Heart left ventricle (tissue), 16 donors: ENCODE data around the gene TSC22D1. TPM values are rescaled to one million over a fixed set of nuclear protein-coding genes. Genes with fewer than 3 reads are reported as not detected.

Experiments used
- ATAC-seq, 4 donors: fragments of 200-7000 bp; cut with Tn5 transposase; one replicate each; pipeline ENCODE4 v1.9.1; 2020 to 2022; ENCODE audit warnings: moderate library complexity in 4 of 4, mild to moderate bottlenecking in 3 of 4, moderate number of reproducible peaks in 1 of 4
- DNase-seq, 5 donors: peaks; one replicate each; pipeline ENCODE4 v3.0.0-alpha.2; 2020
- H3K27ac ChIP-seq, 12 donors: fragments of 200-600 bp; sonication (generic) in 4 of 12; one replicate each; pipeline versions ENCODE4 v1.5.0 to v1.8.0; 2016 to 2022; ENCODE audit warnings: mild to moderate bottlenecking in 2 of 12
- H3K27me3 ChIP-seq, 9 donors: fragments of 200-600 bp; sonication (generic) in 2 of 9; one replicate each; pipeline versions ENCODE4 v1.5.1 to v1.8.0; 2016 to 2022; ENCODE audit warnings: mild to moderate bottlenecking in 3 of 9
- H3K36me3 ChIP-seq, 9 donors: fragments of 200-600 bp; sonication (generic) in 2 of 9; one replicate each; pipeline versions ENCODE4 v1.5.0 to v1.8.0; 2018 to 2022; ENCODE audit warnings: mild to moderate bottlenecking in 2 of 9
- H3K4me1 ChIP-seq, 12 donors: fragments of 200-600 bp; sonication (generic) in 4 of 12; one replicate each; pipeline versions ENCODE4 v1.5.0 to v1.8.0; 2016 to 2022; ENCODE audit warnings: mild to moderate bottlenecking in 3 of 12
- H3K4me3 ChIP-seq, 12 donors: fragments of 200-600 bp; sonication (generic) in 4 of 12; one replicate each; pipeline versions ENCODE4 v1.5.0 to v1.8.0; 2017 to 2022; ENCODE audit warnings: mild to moderate bottlenecking in 9 of 12, moderate library complexity in 4 of 12
- H3K9me3 ChIP-seq, 12 donors: fragments of 200-600 bp; sonication (generic) in 4 of 12; one replicate each; pipeline versions ENCODE4 v1.5.0 to v1.8.0; 2016 to 2022; ENCODE audit warnings: mild to moderate bottlenecking in 1 of 12
- POLR2A ChIP-seq, 2 donors: fragments of 450-650 bp; IDR thresholded peaks; one replicate each; pipeline ENCODE4 v1.6.1; 2017; ENCODE audit warnings: antibody characterized with exemption in 2 of 2, mild to moderate bottlenecking in 2 of 2, moderate library complexity in 2 of 2
- WGBS, 4 donors: extraction: QIAGEN DNeasy Blood & Tissue Kit in 2 of 4; methylation state at CpG; one replicate each; pipeline versions ENCODE4 v1.1.5 to v1.1.7; 2013 to 2018; 5-methylcytosine and 5-hydroxymethylcytosine counted together
- intact Hi-C, 10 donors: fragments of 100-400 bp; cut with DNase I; formaldehyde crosslinking; loops; one replicate each; pipeline versions ENCODE4 v1.11.1 to v1.14.2; 2022
- polyA plus RNA-seq, 2 donors: library from polyadenylated mRNA; stranded (reverse); fragments of 200-250 nt; gene quantifications; one replicate each; pipeline ENCODE4 v1.2.3, GENCODE V29; 2013
- total RNA-seq, 9 donors: library from RNA; depleted of rRNA in 2 of 9; stranded (reverse); fragments of >200 nt in 2 of 9; fragmentation: NEBNext Ultra II Directional in 3 of 9; extraction: Animal tissue kit (Norgen Biotek cat#: 25700) in 3 of 9; gene quantifications; one replicate each; pipeline versions ENCODE4 v1.1.0 to v1.2.4, GENCODE V29; 2016 to 2023
- TF ChIP-seq, protein P1 (sequence below), 12 donors: fragments of 200-600 bp; sonication (generic) in 4 of 12; IDR thresholded peaks; one replicate each; pipeline versions ENCODE4 v1.5.0 to v1.8.0; 2018 to 2022; ENCODE audit warnings: antibody characterized with exemption in 12 of 12, mild to moderate bottlenecking in 5 of 12
- donor health status: ischemic (EF 13 %, LVEDD 7.1; RV severe dilation, severe dysfunction).
- donor health status: healthy with polysubstance abuse.
- donor health status: DM: no; HTN: yes; CAD: no.
- donor health status: DM: no; HTN: no; CAD: no.
- donor health status: ischemic (EF 25% LVEDD 6.9; RV normal size, moderate dysfunction).
- donor health status: ischemic (EF 25% LVEDD 5.7; RV mildly dilated, moderate dysfunction).
- donor health status: healthy.
- donor health status: DM: yes; HTN: yes; CAD: no.
- donor health status: ischemic (EF 35%, LVEDD 5.7; RV mildly dilated, moderate dysfunction).
- donor health status: nonischemic (EF 11% LVEDD 7.7; RV severe dilation, severe dysfunction).
- donor health status: DM: yes; HTN: yes; CAD: no.
- donor health status: PGD.
- donor health status: ischemic (EF 29% LVEDD 5.4; RV normal size, mild dysfunction).
- donor health status: nonischemic (EF 23%, LVEDD 6.1; RV moderate dilation, normal function).

The TSC22D1 gene
- total and polyA plus RNA-seq, 11 donors: 61.0 to 166 (median 125) TPM

DNA sequence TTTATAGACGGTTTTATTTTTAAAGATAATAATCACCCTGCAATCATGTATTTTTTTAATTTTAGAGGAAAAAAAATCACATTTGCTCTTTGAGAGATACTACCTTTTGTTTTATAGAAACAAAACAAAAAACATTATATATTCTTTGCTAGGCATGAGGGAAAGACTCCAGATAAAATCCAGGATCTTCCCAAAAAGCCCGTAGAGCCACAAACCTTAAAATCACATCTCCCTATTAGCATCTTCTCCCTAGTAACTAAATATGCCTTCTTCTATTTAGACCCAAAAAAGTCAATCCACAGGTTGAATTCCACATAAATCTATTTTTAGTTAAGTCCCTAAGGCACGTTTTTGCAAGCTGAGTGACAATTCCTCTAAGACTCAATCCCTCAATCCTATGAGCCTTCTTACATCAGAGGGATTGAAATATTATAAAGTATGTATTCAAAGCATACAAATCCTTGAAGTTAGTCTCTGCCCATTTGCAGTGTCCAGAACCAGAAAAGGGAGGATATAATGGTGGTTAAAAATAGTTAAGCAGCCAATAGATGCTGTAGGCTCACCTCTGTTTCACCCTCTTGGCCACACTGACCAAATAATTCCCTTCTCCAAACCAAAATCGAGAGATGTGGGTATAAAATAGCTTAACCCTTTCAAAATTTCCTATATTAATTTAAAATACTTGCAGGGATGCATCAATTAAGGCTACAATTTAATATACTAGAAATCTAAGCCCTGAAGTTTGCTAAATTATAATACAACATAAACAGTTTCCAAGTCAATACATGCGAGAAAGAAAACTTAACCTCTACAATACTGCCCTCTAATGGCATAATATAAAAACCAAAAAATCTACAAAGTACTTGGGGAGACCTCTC lies 138.5 kb downstream of the TSC22D1 start:
- WGBS, 4 donors: 1 to 3% (median 2%) methylated on average over 5 of the region's 5 CpGs
- Histone ChIP-seq H3K27me3 (no peaks in the 10 kb centered on the region), H3K27ac (peak overlapping the region; percentile 84 to 99 (median 94)), H3K36me3 (peaks cover 0 to 21% (median 15%) of the 10 kb centered on the region in 9 donors), H3K4me3 (peak overlapping the region; percentile 60 to 87 (median 80)), H3K4me1 (peaks cover 0 to 53% (median 27%) of the 10 kb centered on the region in 12 donors), H3K9me3 (no peaks in the 10 kb centered on the region)
- TF ChIP-seq, protein P1, sequence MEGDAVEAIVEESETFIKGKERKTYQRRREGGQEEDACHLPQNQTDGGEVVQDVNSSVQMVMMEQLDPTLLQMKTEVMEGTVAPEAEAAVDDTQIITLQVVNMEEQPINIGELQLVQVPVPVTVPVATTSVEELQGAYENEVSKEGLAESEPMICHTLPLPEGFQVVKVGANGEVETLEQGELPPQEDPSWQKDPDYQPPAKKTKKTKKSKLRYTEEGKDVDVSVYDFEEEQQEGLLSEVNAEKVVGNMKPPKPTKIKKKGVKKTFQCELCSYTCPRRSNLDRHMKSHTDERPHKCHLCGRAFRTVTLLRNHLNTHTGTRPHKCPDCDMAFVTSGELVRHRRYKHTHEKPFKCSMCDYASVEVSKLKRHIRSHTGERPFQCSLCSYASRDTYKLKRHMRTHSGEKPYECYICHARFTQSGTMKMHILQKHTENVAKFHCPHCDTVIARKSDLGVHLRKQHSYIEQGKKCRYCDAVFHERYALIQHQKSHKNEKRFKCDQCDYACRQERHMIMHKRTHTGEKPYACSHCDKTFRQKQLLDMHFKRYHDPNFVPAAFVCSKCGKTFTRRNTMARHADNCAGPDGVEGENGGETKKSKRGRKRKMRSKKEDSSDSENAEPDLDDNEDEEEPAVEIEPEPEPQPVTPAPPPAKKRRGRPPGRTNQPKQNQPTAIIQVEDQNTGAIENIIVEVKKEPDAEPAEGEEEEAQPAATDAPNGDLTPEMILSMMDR (IDR thresholded peaks at IDR 0.05): peak; percentile 47 to 75 (median 60)
- no peak for TF ChIP-seq POLR2A (IDR thresholded peaks at IDR 0.05)
- intact Hi-C loops: loop anchor here (1.0 to 10.0 kb wide), 31 partner anchors 130 to 533 kb away; no protein-coding TSS in a partner anchor
- no peak for ATAC-seq
- DNase-seq: no peak

DNA sequence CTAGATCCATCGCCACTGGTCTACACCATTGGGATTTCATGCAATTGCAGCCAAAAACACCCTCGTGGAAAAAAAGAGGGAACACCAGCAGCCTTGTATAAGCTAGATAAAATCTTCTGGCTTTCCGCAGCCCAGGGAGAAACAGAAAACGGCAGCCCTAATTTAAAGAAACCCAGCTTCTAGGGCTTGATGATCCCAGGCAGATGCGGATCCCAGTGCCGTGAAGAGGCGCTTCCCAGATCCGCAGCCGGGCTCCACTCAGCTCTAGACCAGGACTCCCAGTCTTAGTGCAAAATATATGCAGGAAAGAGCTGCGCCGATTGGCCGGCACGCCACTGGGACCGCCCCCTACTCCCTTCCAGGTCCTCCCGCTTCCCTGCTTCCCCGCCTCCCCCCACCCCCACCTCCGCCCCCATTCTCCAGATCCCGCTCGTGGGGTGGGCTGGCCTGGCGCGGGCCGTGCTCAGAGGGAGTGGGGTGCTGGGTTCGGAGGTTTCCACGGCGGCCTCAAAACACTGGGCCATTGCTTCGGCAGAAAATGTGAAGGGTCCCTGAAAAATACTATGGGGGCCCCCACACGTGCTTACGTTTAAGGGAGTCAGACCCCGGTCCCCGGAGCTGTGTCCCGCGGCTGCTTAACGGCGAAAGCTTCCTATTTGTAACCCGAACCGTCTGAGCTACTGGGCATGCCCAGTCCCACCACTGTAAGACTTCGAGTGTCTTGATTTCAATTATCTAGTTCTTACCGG lies 139.4 kb downstream of the TSC22D1 start:
- Histone ChIP-seq H3K36me3 (peaks cover 0 to 21% (median 15%) of the 10 kb centered on the region in 9 donors), H3K4me1 (peaks cover 0 to 53% (median 29%) of the 10 kb centered on the region in 12 donors), H3K27ac (peak overlapping the region; percentile 91 to 99 (median 96)), H3K4me3 (peak overlapping the region; percentile 60 to 87 (median 80)), H3K9me3 (no peaks in the 10 kb centered on the region), H3K27me3 (no peaks in the 10 kb centered on the region)
- intact Hi-C loops: loop anchor here (1.0 to 10.0 kb wide), 27 partner anchors 129 to 530 kb away; no protein-coding TSS in a partner anchor
- peak; percentile 91 to 94 (median 94) for ATAC-seq
- TF ChIP-seq POLR2A (IDR thresholded peaks at IDR 0.05): peak; percentile 97 to 100
- TF ChIP-seq, protein P1 (IDR thresholded peaks at IDR 0.05): no peak
- peak; percentile 95 to 96 (median 96) for DNase-seq
- WGBS, 4 donors: 0 to 1% (median 0%) methylated on average over 27 to 38 of the region's 38 CpGs

DNA sequence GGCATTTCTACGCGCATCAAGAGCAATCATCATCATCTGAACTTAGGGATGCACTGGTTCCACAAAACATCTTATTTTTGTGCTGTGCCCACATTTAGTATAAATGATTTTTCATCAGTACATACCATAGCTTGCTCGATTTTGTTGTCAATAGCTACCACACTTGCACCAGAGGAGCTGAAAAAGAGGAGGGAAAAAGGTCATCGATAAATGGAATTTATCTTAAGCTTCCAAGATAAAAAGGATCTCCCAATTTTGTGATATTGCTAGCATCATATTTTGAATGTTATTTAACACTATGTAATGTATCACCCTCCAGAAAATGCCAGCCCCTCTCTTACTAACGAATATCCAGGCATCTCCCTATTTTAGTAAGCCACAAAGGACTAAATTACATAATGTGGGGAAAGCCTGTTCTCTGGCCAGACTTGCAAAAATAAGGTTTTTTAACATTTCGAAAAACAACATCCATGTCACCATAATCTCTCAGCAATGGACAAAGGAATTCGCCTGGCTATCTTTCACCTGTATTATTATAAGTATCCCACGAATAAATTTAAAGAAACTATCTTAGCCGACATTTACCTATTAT lies 140.1 kb downstream of the TSC22D1 start:
- no peaks in the 10 kb centered on the region for H3K9me3 ChIP-seq
- no peak for DNase-seq
- H3K27ac ChIP-seq: peak overlapping the region; percentile 91 to 99 (median 96)
- no peaks in the 10 kb centered on the region for H3K27me3 ChIP-seq
- peaks cover 0 to 21% (median 15%) of the 10 kb centered on the region in 9 donors for H3K36me3 ChIP-seq
- WGBS, 4 donors: 0 to 1% (median 1%) methylated on average over 9 of the region's 9 CpGs
- TF ChIP-seq POLR2A (IDR thresholded peaks at IDR 0.05): no peak
- TF ChIP-seq, protein P1 (IDR thresholded peaks at IDR 0.05): no peak
- ATAC-seq: no peak
- intact Hi-C loops: loop anchor here (1.0 to 10.0 kb wide), 28 partner anchors 129 to 529 kb away; no protein-coding TSS in a partner anchor
- H3K4me1 ChIP-seq: peaks cover 0 to 53% (median 29%) of the 10 kb centered on the region in 12 donors
- H3K4me3 ChIP-seq: peak overlapping the region; percentile 60 to 87 (median 80)
